D341Med (cell line): Measurements from ENCODE around the gene CDK7.
A peak's percentile ranks its signal among the peaks of the same experiment; 100 is the strongest.
"Not testable (repeated sequence)": the region's sequence is repeated elsewhere in the genome, so short reads cannot be mapped to it uniquely, and the experiment has no call there.

Experiments
- DNase-seq: peaks from one replicate; pipeline ENCODE4 v3.0.0; 2012; ENCODE audit warnings: low spot score

The CDK7 gene

GRCh38 chr5:69237877-69238276, 3.2 kb downstream of the CDK7 start:
- no peak for DNase-seq

- DNase-seq = no peak
Observed at GRCh38 chr5:69238760-69239251, 4.1 kb downstream of the CDK7 start.

- no peak for DNase-seq
Observed at GRCh38 chr5:69242215-69242927, 7.7 kb downstream of the CDK7 start.

- no peak for DNase-seq
Observed at GRCh38 chr5:69245031-69245430, 10.3 kb downstream of the CDK7 start.

- DNase-seq = no peak
Observed at GRCh38 chr5:69248019-69248418, 13.3 kb downstream of the CDK7 start.

GRCh38 chr5:69250593-69250992, 15.9 kb downstream of the CDK7 start:
- no peak for DNase-seq

GRCh38 chr5:69252437-69252836, 17.8 kb downstream of the CDK7 start:
- no peak for DNase-seq

- not testable (repeated sequence) for DNase-seq
Observed at GRCh38 chr5:69255940-69256339, 21.3 kb downstream of the CDK7 start.

- no peak for DNase-seq
Observed at GRCh38 chr5:69257577-69257976, 22.9 kb downstream of the CDK7 start.

GRCh38 chr5:69261034-69261433, 26.3 kb downstream of the CDK7 start:
- no peak for DNase-seq

GRCh38 chr5:69265931-69266330, 31.2 kb downstream of the CDK7 start:
- peak; percentile 46 for DNase-seq

- DNase-seq = no peak
Observed at GRCh38 chr5:69268899-69269298, 34.2 kb downstream of the CDK7 start.

- no peak for DNase-seq
Observed at GRCh38 chr5:69270840-69271239, 36.2 kb downstream of the CDK7 start.

GRCh38 chr5:69271376-69271775, 36.7 kb downstream of the CDK7 start:
- no peak for DNase-seq

- DNase-seq = no peak
Observed at GRCh38 chr5:69275563-69275962, 40.9 kb downstream of the CDK7 start.

- no peak for DNase-seq
Observed at GRCh38 chr5:69276422-69277174, 41.9 kb downstream of the CDK7 start.

GRCh38 chr5:69279517-69279916, 44.8 kb downstream of the CDK7 start:
- DNase-seq = no peak

GRCh38 chr5:69281114-69281513, 46.4 kb downstream of the CDK7 start:
- no peak for DNase-seq

GRCh38 chr5:69284203-69284602, 49.5 kb downstream of the CDK7 start:
- no peak for DNase-seq

- no peak for DNase-seq
Observed at GRCh38 chr5:69285448-69286116, 50.9 kb downstream of the CDK7 start.

- DNase-seq = no peak
Observed at GRCh38 chr5:69288069-69288468, 53.4 kb downstream of the CDK7 start.

GRCh38 chr5:69288688-69289087, 54.0 kb downstream of the CDK7 start:
- DNase-seq = peak; percentile 43

GRCh38 chr5:69292306-69292705, 57.6 kb downstream of the CDK7 start:
- DNase-seq = no peak
